Osteoblast (primary cell): ENCODE data around the gene PEX5L. TPM values are rescaled to one million over a fixed set of nuclear protein-coding genes. Genes with fewer than 3 reads are reported as not detected.

ENCODE experiments used
- DNase-seq: peaks from one replicate; pipeline ENCODE4 v3.0.0; 2011; ENCODE audit warnings: low spot score, mixed read lengths; ENCODE audit not compliant: insufficient read length; ENCODE audit errors: missing footprints
- H2AFZ ChIP-seq: 2 replicates; pipeline ENCODE4 v1.6.0; 2011; ENCODE audit warnings: mild to moderate bottlenecking, low read length
- H3K27ac ChIP-seq: 2 replicates; pipeline ENCODE4 v1.5.1; 2011; ENCODE audit warnings: mild to moderate bottlenecking, low read depth, low read length, moderate library complexity
- H3K27me3 ChIP-seq: 2 replicates; pipeline ENCODE4 v1.6.0; 2012; ENCODE audit warnings: mild to moderate bottlenecking, control low read depth, inconsistent platforms, low read length, moderate library complexity; ENCODE audit not compliant: insufficient read depth
- H3K36me3 ChIP-seq: 2 replicates; pipeline ENCODE4 v1.5.1; 2011; ENCODE audit warnings: mild to moderate bottlenecking, low read length, control low read depth, moderate library complexity; ENCODE audit not compliant: insufficient read depth
- H3K4me1 ChIP-seq: 2 replicates; pipeline ENCODE4 v1.5.1; 2011; ENCODE audit warnings: mild to moderate bottlenecking, low read length, control low read depth, moderate library complexity; ENCODE audit not compliant: insufficient read depth
- H3K4me2 ChIP-seq: 2 replicates; pipeline ENCODE4 v1.6.0; 2011; ENCODE audit warnings: mild to moderate bottlenecking, low read length; ENCODE audit not compliant: insufficient read depth
- H3K4me3 ChIP-seq: fragments of 200-600 bp; sonication (generic); 3 replicates; pipeline ENCODE4 v1.5.1; 2012; ENCODE audit warnings: mild to moderate bottlenecking, low read length, inconsistent platforms; ENCODE audit not compliant: insufficient read depth
- H3K79me2 ChIP-seq: 2 replicates; pipeline ENCODE4 v1.6.0; 2012; ENCODE audit warnings: mild to moderate bottlenecking, low read length, control low read depth, inconsistent platforms; ENCODE audit not compliant: insufficient read depth
- H3K9me3 ChIP-seq: 2 replicates; pipeline ENCODE4 v1.5.1; 2011; ENCODE audit warnings: low read depth, low read length, control low read depth
- H4K20me1 ChIP-seq: 2 replicates; pipeline ENCODE4 v1.6.0; 2012; ENCODE audit warnings: mild to moderate bottlenecking, low read length, control low read depth; ENCODE audit not compliant: insufficient read depth
- total RNA-seq: library from RNA; depleted of rRNA; stranded (reverse); fragments of >200 nt; gene quantifications from 2 replicates; pipeline ENCODE4 v1.2.3, GENCODE V29; 2012
- TF ChIP-seq, protein P1 (sequence below): IDR thresholded peaks from 2 replicates; pipeline ENCODE4 v1.5.1; 2011; ENCODE audit warnings: mild to moderate bottlenecking, low read depth, low read length, moderate library complexity; ENCODE audit errors: extremely low read depth

Gene PEX5L
- total RNA-seq, 1 donor = 1.4 TPM

DNA sequence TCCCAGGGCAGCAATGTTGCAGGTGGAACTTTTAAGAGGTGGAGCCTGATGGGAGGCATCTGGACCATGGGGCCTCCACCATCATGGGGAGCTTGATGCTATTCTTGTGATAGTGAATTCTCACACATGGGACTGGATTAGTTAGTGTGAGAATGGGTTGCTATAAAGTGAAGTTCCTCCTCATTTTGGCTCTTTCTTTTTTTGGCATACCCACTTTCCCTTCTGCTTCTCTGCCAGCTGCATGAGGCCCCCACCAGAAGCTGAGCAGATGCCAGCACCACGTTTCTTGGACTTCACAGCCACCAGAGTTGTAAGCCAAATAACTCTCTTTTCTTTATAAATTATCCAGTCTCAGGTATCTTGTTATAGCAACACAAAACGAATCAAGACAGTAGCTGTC lies 101.0 kb downstream of the PEX5L start:
- Histone ChIP-seq H3K27ac (no peak overlapping the region), H2AFZ (no peak overlapping the region), H3K4me3 (no peak overlapping the region), H3K4me2 (no peak overlapping the region), H3K79me2 (no peaks in the 10 kb centered on the region), H3K36me3 (no peaks in the 10 kb centered on the region), H3K9me3 (no peaks in the 10 kb centered on the region), H4K20me1 (no peaks in the 10 kb centered on the region), H3K4me1 (no peaks in the 10 kb centered on the region), H3K27me3 (no peaks in the 10 kb centered on the region)
- no peak for DNase-seq
- TF ChIP-seq, protein P1, sequence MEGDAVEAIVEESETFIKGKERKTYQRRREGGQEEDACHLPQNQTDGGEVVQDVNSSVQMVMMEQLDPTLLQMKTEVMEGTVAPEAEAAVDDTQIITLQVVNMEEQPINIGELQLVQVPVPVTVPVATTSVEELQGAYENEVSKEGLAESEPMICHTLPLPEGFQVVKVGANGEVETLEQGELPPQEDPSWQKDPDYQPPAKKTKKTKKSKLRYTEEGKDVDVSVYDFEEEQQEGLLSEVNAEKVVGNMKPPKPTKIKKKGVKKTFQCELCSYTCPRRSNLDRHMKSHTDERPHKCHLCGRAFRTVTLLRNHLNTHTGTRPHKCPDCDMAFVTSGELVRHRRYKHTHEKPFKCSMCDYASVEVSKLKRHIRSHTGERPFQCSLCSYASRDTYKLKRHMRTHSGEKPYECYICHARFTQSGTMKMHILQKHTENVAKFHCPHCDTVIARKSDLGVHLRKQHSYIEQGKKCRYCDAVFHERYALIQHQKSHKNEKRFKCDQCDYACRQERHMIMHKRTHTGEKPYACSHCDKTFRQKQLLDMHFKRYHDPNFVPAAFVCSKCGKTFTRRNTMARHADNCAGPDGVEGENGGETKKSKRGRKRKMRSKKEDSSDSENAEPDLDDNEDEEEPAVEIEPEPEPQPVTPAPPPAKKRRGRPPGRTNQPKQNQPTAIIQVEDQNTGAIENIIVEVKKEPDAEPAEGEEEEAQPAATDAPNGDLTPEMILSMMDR = no peak

DNA sequence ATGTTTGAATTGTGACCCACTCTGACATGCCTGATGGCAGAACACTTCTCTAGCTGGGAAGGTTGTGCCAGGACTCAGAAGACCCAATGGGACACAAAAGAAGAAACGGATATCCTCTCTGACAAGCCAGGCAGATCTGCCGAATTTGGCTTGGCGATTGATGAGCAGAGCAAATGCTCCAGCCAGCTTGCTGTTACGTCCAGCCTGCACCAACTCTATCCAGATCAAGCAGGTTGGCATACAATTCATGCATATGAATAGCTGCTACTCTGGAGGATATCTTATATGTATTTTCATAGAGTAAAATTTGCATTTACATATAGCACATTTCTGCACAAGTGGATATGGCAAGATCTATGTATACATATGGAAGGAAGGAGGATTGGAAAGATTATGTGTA lies 102.8 kb downstream of the PEX5L start:
- no peak for DNase-seq
- Histone ChIP-seq H3K4me1 (no peaks in the 10 kb centered on the region), H3K79me2 (no peaks in the 10 kb centered on the region), H3K4me3 (no peak overlapping the region), H3K27ac (no peak overlapping the region), H3K4me2 (no peak overlapping the region), H3K27me3 (no peaks in the 10 kb centered on the region), H3K36me3 (no peaks in the 10 kb centered on the region), H4K20me1 (no peaks in the 10 kb centered on the region), H3K9me3 (no peaks in the 10 kb centered on the region), H2AFZ (no peak overlapping the region)
- TF ChIP-seq, protein P1 = no peak

DNA sequence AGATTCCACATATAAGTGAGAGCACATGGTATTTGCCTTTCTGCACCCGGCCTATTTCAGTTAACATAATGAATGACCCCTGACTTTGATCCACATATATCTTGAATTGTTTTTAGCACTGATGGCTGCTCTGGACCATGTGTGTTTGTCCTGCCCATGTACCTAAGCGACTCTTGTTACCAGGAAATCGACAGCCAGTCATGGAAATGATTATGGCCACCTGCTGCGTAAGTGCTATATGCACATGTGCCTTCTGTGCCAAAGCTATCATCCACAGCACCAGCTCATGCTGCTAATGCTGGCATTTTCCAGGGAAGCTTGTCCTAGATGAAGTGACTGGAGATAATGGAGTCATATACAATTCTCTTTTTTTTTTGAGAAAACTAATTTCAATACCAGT lies 103.7 kb downstream of the PEX5L start:
- H3K36me3 ChIP-seq = no peaks in the 10 kb centered on the region
- no peaks in the 10 kb centered on the region for H3K4me1 ChIP-seq
- DNase-seq = peak; percentile 58
- TF ChIP-seq, protein P1 = no peak
- H3K27ac ChIP-seq = no peak overlapping the region
- H3K9me3 ChIP-seq = no peaks in the 10 kb centered on the region
- no peak overlapping the region for H2AFZ ChIP-seq
- no peaks in the 10 kb centered on the region for H3K27me3 ChIP-seq
- no peaks in the 10 kb centered on the region for H3K79me2 ChIP-seq
- no peak overlapping the region for H3K4me3 ChIP-seq
- H3K4me2 ChIP-seq = no peak overlapping the region
- no peaks in the 10 kb centered on the region for H4K20me1 ChIP-seq

DNA sequence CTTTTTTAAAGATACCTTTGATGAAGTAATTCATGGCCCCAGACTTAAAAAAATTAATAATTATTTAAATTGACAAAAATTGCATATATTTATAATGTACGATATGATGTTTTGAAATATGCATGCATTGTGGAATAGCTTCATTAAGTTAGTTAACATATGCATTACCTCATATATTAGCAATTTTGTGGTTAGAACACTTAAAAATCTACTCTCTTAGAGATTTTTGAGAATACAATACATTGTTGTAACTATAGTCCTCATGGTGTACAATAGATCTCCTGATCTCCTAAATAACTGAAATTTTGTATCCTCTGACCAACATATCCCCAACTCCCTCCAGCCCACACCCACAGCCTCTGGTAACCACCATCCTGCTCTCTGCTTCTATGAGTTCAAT lies 104.1 kb downstream of the PEX5L start:
- H3K36me3 ChIP-seq = no peaks in the 10 kb centered on the region
- TF ChIP-seq, protein P1 = no peak
- no peak for DNase-seq
- H3K27me3 ChIP-seq = no peaks in the 10 kb centered on the region
- no peak overlapping the region for H3K27ac ChIP-seq
- no peak overlapping the region for H3K4me2 ChIP-seq
- no peaks in the 10 kb centered on the region for H3K4me1 ChIP-seq
- H3K79me2 ChIP-seq = no peaks in the 10 kb centered on the region
- no peaks in the 10 kb centered on the region for H4K20me1 ChIP-seq
- no peaks in the 10 kb centered on the region for H3K9me3 ChIP-seq
- H3K4me3 ChIP-seq = no peak overlapping the region
- no peak overlapping the region for H2AFZ ChIP-seq
